ENCODE data around the gene DIRAS2.

The DIRAS2 gene

GRCh38 chr9:90642570-90643539, at the start of gene DIRAS2 (continued):
- TF ChIP-seq ZBTB26 (tag by site-specific recombination; optimal IDR thresholded peaks at IDR 0.05) (peak; percentile 54), ZBTB17 (tag by site-specific recombination; IDR thresholded peaks at IDR 0.05) (peak; percentile 57), EGR2 (tag by site-specific recombination; IDR thresholded peaks at IDR 0.05; ENCODE audit: low read depth) (peak; percentile 57), REST (tag by site-specific recombination; IDR thresholded peaks at IDR 0.05) (no peak)

- Histone ChIP-seq H3K9me3 (ENCODE audit: control insufficient read depth, insufficient read depth, low read depth, low read length) (no peaks in the 10 kb centered on the region), H3K27ac (ENCODE audit: extremely low read depth, low read depth, low read length) (no peak overlapping the region), H3K4me3 (ENCODE audit: low read depth, low read length) (no peak overlapping the region), H3K4me1 (ENCODE audit: control insufficient read depth, insufficient read depth, low read length) (no peaks in the 10 kb centered on the region), H3K36me3 (ENCODE audit: control insufficient read depth in 2 of 2, insufficient read depth in 1 of 2, low read length in 2 of 2) (no peaks in the 10 kb centered on the region)
- TF ChIP-seq ZNF791 (tag by site-specific recombination; IDR thresholded peaks at IDR 0.05): no peak
- POLR2A ChIA-PET: no interaction called here
- CTCF ChIA-PET: interaction anchor here (0.7 kb wide), 1 partner anchor 394 kb away, joined by 4 read pairs; no protein-coding TSS in a partner anchor
Observed at GRCh38 chr9:90684736-90685135, 42.1 kb upstream of the DIRAS2 start.

GRCh38 chr9:90684106-90684505, 41.5 kb upstream of the DIRAS2 start:
- Histone ChIP-seq H3K27ac (ENCODE audit: extremely low read depth, low read depth, low read length) (no peak overlapping the region), H3K4me3 (ENCODE audit: low read depth, low read length) (no peak overlapping the region), H3K36me3 (ENCODE audit: control insufficient read depth in 2 of 2, insufficient read depth in 1 of 2, low read length in 2 of 2) (no peaks in the 10 kb centered on the region), H3K4me1 (ENCODE audit: control insufficient read depth, insufficient read depth, low read length) (no peaks in the 10 kb centered on the region), H3K9me3 (ENCODE audit: control insufficient read depth, insufficient read depth, low read depth, low read length) (no peaks in the 10 kb centered on the region)
- no peak for TF ChIP-seq ZNF621 (tag by site-specific recombination; IDR thresholded peaks at IDR 0.05)
- no peak for TF ChIP-seq PRDM2 (tag by site-specific recombination; IDR thresholded peaks at IDR 0.05; ENCODE audit: borderline replicate concordance)
- TF ChIP-seq ZBTB1 (tag by site-specific recombination; IDR thresholded peaks at IDR 0.05): no peak
- TF ChIP-seq SP3 (tag by site-specific recombination; IDR thresholded peaks at IDR 0.05): no peak
- ChIA-PET CTCF (interaction anchor here (0.5 to 0.7 kb wide), 2 partner anchors 189 to 393 kb away, joined by 3 to 4 read pairs; no protein-coding TSS in a partner anchor), POLR2A (no interaction called here)

Data from HEK293 (cell line).